ENCODE measurements around the gene TIPARP.
"Not testable (repeated sequence)": the region's sequence is repeated elsewhere in the genome, so short reads cannot be mapped to it uniquely, and the experiment has no call there.

TIPARP gene

DNA sequence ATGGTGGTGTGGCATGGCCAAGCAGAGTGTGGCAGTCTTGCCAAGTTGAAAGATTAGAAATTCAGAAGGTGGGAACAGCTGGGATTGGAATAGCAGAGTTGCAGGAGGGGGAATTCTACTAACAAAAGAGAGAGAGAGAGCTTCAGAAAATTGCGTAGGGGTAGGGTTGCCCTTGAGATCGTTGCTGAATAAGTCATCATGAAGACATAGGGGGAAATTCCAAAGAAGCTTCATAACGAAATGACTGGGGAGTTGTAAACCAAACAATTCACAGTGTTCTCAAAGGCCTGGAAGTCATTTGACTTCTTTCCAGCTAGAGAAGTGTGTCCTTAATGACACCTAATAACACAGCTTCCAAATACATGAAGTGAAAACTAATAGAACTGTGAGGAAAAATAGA lies 26.3 kb upstream of the TIPARP start:
- no peak for DNase-seq

DNA sequence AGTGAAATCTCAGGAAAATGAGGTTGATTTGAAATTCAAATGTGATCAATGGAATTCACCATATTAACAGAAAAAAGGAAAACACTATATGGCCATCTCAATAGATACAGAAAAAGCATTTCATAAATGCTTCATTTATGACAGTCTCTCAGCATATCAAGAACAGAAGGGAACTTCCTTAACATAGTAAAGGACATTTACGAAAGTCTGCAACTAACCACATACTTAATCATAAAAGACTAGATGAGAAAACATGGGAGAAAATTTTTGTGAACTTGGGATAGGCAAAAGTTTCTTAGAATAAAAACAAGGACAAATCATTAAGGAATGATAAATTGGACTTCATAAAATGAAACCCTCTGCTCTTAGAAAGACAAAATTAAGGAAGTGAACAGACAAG lies 24.7 kb upstream of the TIPARP start:
- DNase-seq = no peak

- DNase-seq = not testable (repeated sequence)
These were observed 21.7 kb upstream of the TIPARP start for GRCh38 chr3:156652661-156653060.

- no peak for DNase-seq
These were observed 19.6 kb upstream of the TIPARP start for GRCh38 chr3:156654834-156655233.

DNA sequence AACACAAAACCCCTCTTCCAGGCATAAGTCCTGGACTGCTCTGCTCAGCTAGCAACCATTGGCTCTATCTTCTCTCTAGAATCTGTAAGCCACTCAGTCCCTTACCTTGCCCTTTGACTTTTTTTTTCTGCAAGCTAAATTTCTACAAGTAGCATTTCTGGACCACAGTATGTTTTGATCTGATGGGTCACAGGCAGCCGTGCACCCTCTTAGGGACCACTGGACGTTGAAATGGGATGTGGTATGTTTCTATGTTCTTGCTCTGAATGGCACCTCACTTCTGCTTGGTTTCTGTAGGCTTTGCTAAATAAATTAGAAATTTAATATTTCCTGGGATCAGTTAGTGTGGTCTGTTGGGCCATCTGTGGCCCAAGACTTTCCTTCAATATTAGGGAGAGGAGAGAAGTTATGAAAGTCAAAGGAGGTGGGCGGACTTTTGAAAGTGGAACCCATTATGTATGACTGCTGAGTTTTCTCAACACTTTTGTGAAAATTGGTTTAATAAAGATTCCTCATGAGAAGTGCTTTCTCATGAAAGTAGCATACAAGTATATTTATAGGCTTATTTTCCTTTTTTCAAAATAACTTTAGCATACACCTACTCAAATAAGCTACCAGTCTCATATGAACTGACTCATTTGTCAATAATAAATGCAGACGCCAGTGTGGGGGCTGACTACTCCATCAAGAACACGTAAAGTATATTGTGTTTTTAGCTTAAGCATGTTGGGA lies 18.4 kb upstream of the TIPARP start:
- no peak for DNase-seq

GRCh38 chr3:156657440-156657839 lies 16.9 kb upstream of the TIPARP start:
- DNase-seq = no peak

GRCh38 chr3:156657862-156658731 lies 16.3 kb upstream of the TIPARP start:
- DNase-seq = no peak

DNA sequence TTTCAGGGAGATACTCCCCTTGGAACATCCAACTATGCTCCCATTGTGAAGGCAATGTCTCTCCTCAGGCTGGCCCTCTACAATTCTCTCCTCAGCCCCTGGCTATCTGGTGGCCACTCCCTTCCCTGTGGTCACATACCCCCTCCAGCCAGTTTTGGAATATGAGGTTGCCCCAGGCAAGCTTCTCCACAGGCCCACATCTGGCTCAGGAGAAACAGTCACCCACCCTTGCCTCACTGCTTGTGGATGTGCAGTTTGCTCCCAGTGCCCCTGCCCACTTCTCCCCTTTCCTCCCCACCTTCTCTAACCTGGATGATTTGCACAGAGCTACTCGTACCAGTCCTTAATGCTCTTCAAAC lies 15.7 kb upstream of the TIPARP start:
- no peak for DNase-seq

- DNase-seq = no peak
These were observed 15.1 kb upstream of the TIPARP start for GRCh38 chr3:156659260-156659659.

- no peak for DNase-seq
These were observed 13.2 kb upstream of the TIPARP start for GRCh38 chr3:156661155-156661554.

GRCh38 chr3:156664011-156664830 lies 10.2 kb upstream of the TIPARP start:
- DNase-seq = no peak

GRCh38 chr3:156664831-156665178 lies 9.6 kb upstream of the TIPARP start:
- no peak for DNase-seq

DNA sequence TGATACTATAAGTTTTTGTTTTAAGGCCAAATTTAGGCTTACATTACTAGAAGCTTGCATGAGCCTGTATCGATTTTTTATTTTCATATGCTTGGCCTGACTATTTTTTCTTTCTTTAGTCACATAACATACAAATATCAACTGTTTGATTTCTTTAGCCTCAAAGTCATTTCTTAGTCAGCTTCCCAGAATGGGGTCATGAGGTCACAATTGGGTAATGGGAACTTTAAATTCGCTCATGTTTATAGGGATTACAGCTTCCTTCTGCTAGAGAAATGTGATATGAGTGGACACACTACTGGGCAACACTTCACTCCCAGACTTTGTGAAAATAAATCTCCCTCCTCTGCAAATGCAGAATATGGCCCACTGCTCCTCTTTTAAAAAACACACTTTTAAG lies 9.1 kb upstream of the TIPARP start:
- DNase-seq = no peak

DNA sequence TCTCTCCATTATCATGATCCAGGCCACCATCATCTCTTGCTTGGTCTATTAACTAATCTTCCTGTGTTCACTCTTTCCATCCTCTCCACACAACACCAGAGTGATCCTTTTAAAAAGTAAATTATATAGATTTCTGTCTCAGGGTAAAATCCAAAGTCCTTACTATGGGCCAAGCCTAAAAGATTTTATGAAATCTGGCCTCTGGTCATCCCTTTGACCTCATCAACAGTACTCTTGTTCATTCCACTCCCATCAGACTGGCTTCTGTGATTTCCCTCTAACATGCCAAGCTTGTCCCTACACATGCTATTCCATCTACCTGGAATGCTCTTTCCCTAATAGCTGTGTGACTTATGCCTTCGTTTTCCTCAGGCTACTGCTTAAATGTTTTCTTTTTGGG lies 8.3 kb upstream of the TIPARP start:
- no peak for DNase-seq

DNA sequence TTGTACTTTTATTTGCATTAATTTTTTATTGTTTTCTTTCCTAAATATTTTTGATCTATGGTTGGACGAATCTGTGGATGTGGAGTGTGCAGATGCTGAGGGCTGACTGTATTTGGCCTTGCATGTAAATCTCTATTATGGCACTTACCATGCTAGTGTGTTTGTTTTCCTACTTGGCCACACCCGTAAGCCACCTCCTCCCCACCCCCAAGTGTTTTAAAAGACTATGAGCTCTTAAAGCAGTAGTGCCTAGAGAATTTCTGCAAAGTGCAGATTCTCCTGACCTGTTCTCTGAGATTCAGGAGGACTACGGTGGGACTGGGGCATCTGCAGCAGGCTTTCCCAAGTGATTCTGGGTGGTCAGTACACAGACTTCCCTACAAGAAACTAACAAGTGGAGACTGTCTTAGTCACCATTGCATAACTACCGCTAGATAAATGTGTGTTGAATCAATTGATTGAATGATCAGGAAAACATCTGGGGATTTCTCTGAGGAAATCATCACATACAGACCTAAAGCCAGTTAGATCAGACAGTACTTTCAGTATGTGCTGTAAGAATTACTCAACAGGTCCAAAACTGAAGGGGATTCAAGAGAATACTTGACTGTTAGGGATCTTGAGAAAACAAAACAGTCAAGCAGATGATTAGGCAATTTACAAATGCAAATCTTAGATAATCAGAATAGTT lies 6.2 kb upstream of the TIPARP start:
- no peak for DNase-seq

DNA sequence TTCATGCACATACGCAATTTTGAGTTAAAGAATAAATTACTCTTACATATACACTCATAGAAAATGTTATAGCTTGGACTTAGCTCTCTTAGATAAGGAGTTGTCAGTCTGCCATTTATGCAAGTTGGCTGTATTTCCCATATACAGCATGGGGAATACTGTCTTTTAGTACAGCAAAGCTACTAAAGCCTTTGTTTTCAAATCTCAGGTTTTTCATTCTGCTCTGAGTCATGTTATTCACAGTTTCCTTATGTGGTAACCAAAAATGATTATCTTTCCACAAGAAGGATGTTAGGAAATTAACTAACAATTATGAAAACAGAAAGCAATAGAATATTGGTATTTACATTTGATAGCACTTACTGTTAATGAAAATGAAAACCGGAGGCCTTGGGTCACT lies 4.3 kb upstream of the TIPARP start:
- DNase-seq = no peak

- DNase-seq = no peak
These were observed 3.7 kb upstream of the TIPARP start for GRCh38 chr3:156670652-156671051.

GRCh38 chr3:156673732-156674045 lies 701 bp upstream of the TIPARP start:
- no peak for DNase-seq

GRCh38 chr3:156674911-156675829 lies 780 bp downstream of the TIPARP start:
- peak; percentile 26 for DNase-seq

GRCh38 chr3:156675830-156676767 lies 1.7 kb downstream of the TIPARP start:
- DNase-seq = no peak
